Stimulated activated CD4-positive, alpha-beta T cell treated with anti-CD3 and anti-CD28 coated beads, Interleukin-4, amount 100 ng/mL, for 24 hours (primary cell): ENCODE measurements around the gene TCERG1L.
"Not testable (repeated sequence)": the region's sequence is repeated elsewhere in the genome, so short reads cannot be mapped to it uniquely, and the experiment has no call there.

Source experiments
- DNase-seq: peaks from one replicate; pipeline ENCODE4 v3.0.0-alpha.2; 2020

TCERG1L gene, protein sequence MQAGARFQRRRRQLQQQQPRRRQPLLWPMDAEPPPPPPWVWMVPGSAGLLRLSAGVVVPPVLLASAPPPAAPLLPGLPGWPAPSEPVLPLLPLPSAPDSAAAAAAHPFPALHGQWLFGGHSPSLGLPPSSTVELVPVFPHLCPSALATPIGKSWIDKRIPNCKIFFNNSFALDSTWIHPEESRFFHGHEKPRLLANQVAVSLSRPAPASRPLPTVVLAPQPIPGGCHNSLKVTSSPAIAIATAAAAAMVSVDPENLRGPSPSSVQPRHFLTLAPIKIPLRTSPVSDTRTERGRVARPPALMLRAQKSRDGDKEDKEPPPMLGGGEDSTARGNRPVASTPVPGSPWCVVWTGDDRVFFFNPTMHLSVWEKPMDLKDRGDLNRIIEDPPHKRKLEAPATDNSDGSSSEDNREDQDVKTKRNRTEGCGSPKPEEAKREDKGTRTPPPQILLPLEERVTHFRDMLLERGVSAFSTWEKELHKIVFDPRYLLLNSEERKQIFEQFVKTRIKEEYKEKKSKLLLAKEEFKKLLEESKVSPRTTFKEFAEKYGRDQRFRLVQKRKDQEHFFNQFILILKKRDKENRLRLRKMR

DNA sequence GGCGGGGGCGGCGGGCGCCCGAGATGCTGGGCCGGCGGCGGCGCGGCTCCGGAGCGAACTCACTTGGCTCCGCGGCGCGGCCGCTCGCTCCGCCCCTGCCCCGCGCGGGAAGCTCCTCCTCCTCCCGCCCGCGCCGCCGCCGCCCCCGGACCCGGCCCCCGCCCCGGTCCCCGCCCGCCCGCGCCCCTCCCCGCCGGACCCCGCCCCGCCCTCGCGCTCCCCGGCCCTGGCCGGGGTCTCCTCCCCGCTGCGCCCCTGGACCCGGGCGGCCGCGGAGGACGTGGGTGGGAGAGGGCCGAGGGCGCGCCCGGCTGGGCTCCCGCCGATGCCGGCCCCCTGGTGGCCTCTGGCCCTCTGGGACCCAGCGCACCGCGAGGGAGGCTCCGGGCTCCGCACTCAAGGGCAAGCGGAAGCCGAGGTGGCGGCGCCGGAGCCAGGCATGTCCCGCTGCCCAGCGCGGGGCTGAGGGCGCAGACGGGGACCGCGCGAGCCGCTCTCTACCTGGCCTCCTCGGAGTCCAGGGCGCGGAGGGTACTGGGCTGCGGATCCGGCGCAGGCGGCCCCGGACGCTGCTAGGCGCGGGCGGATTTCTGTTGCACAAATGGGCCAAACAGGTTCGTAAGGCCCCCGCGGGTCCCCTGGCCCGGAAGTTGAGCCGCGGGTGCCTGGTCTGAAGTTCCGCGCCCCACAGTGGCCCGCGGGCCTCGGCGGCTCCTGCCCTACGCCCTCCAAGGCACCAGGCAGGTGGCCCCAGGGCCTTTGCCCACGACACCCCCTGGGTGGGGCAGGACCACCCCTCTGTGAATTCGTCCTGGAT is at the start of gene TCERG1L:
Gene TCERG1L (minus strand): TSS at position 61 of the 817 bp plus-strand sequence. CDS start 86 bp downstream, outside the sequence.
- no peak for DNase-seq

DNA sequence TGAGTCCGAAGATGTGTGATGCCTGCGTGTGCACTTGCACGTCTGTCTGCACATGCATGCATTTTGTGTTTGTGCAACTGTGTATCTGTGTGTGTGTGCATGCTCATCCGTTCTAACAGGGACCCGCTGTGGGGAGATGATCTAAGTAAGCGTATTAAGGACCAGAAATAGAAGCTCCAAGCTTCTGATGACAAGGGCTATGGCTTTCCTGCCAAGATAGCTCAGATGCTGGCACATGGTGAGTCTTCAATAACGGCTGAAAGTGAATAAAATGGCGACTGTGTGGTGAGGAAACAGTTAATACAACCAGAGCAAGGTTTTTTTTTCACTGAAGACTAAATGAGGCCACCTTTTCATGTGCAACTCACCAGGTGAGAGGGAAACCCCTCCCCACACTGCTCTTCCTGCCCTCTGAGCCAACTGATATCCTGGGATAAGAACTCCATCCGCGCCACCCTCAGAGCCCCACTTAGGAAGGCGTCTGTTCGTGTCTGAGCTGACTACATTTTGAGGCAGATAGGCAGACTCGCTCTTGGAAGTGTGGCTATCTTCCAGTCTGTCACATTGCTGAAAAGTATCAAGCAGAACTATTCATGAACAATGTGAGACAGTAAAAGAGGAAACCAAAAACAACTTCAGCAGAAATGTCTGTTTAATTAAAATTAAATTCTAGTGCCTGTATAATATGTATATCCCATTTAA is 47.4 kb upstream of the TCERG1L start:
- no peak for DNase-seq

DNA sequence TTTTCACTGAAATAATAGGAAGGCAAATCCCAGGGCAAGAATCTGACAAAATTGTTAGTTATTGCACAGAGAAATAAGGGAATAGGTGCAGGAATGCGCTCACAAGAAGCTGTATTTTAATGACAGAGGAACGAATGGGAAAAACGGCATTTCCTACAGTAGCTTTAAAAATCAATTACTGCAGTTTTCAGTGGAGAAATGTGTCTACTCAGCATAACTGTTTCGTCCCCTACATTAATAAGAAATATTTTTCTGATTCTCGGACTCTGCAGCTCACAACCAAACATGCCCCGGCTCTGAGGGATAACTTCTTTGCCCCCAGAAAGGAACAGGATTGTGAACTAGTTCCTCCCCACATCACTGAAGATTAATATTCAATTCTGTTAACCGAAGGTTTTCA is 44.9 kb upstream of the TCERG1L start:
- DNase-seq, result no peak

DNA sequence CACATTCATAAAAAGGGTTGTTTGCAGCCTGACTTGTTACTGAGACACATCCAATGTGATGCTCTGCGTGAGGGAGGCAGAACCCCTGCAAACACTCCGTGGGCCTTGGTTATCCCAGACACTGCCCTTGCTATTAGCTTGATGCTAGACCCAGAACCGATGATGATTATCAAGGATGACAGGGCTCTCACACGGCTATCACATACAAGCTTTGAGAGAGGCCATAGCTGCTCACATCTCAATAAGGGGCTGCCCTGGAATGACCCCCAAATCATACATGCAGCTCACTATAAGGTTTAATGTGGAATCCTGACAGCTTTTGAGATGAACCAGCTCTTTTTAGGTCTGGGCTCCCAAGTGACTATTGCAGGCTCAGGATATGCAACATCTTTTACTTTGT is 44.4 kb upstream of the TCERG1L start:
- DNase-seq, result no peak

DNA sequence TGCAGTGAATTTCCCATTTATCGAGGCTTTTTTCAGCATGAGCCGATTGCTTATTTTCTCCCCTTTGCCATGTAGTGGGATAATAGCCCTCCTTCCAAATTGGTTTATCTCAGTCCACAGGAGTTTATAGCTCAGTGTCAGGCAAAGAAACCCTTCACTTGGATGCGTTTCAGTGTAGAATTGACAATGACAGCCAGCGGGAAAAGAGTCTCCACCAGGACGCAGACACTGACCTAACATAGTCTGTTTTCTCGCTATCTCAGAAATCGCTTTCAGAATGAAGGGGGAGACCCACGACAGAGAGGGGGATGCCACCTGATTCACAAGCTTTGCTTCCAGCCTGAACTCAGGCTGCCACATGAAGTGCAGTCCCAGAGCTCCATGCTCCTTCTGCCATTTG is 43.5 kb upstream of the TCERG1L start:
- no peak for DNase-seq

DNA sequence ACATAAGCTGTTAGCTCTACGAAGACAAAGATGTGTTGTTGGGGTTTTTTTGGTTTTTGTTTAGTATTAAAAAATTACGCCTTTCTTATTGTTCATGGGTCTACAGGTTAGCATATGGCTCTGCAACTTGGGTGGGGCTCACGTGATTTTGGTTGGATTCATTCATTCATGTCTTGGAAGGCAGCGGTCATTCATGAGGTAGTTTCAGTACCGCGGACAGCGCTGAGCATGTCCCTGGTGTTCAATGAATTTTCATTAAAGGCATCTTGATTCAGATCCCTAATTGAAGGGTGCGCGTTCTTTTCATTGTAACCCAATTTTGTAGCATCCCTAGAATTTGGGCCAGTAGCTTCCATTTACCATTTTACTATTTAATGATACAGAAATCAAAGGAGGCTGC is 42.9 kb upstream of the TCERG1L start:
- no peak for DNase-seq

DNA sequence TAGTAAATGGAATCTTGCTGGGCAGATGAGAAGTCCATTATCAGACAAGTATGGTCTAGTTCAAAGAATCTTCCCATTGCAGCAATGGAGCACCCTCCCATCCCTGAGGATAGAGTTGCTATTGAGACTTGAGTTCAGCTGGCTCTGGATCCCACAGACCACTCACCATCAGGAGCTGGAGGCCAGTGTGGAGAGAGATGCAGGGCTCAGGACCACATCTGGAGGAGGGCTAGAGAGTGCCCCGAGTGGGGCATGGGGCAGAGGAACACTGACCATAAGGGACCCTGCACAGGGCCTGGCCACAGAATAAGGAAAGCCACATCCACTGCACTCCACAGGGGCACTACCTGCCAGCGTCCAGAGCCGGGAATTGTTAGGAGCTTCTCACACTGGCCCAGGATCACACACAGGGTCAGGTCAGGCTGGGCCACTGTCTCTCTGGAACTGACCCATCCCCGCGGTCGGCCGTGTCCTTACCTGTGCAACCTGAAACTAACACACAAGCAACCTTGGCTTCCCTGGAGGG is 41.3 kb upstream of the TCERG1L start:
- DNase-seq, result no peak

DNA sequence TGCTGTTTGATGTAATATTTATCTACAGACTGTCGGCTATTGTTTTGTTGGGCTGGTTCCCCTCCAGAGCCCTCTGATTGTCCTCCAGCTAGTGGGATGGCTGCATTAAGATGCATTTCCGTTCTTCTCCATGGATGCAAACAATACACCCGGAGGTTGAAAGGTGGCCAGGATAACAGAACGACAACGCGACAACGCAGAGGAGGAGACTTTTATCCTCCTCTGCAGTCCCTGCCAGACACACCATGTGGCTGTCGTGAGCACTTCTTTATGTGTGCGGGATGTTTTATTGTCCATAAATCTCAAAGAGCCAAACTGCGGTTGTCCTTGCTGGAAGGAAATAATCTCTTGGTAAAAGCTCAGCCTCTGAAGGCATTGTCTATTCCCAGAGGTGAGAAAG is 39.1 kb upstream of the TCERG1L start:
- DNase-seq, result no peak

DNA sequence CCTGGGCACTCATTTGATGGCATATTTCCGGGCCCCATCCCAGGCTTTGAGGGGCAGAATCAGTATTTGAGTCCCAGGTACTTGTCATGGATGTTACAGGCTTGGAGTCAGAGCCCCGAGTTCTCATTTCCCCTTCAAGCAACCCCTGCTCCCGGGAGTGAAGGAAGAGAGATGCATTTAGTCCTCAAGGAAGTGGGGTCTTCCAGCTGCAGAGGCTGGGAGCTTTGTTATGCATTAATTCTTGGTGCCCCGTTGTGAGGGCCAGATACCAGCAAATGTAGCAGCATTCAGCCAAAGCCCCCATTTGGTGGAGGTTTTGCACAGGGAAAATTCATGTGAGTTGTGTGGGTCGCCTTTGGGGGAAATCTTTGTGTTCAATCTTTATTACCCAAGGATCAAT is 38.7 kb upstream of the TCERG1L start:
- DNase-seq, result no peak

DNA sequence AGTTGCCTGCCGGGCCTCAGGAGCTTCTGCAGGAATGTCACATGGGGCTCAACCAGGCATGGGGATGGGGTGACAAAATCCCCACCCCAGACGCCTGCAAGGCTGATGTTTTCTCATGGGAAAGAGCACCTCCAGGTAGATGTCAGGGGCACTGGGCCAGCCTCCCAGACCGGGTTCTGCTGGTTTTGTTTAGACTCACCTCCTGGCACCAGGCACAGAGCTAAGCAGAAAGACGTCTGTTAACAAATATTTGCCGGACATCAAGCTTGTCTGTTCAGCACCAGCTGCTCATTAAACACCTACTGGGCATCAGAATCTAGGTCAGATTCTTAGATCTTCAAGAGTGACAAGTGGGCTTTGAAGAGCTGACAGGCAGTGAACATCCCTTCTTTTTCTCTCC is 34.9 kb upstream of the TCERG1L start:
- no peak for DNase-seq

DNA sequence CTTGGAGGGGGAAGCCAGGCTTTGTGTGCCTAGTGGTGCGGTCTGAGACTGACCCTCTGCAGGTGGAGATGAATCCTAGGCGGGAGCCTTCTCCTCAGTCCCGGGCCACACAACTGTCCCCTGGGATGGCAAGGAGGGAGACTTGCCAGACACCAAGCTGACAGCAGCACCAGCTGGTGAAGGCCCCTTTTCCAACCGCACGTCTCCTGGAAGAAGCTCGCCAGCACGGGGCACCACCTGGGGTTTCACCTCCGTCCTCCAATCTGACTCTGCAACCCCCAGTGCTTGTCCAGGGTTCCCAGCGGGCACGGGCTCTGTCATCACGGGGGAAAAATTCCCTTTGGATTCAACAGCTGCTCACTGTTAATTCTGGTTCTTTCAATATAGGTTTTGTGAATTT is 34.2 kb upstream of the TCERG1L start:
- DNase-seq, result no peak

DNA sequence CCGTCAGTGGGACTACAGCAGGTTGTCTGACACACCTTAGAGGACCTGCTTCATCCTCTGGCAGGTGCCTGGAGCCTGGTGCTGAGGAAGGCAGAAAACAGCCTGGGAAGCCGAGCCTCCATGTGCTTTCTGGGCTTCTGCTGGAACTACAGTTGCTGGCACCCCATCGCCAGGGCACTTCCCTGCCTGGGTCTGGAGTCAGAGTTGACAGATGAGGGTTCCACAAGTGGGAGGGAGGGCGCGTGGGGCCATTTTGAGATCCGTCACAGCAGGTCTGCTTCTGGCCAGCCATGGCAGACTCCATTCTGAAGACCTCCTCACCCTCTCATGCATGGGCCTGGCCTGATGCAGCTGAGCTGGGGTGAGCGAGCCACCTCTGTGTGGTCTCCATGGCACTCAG is 33.2 kb upstream of the TCERG1L start:
- no peak for DNase-seq

DNA sequence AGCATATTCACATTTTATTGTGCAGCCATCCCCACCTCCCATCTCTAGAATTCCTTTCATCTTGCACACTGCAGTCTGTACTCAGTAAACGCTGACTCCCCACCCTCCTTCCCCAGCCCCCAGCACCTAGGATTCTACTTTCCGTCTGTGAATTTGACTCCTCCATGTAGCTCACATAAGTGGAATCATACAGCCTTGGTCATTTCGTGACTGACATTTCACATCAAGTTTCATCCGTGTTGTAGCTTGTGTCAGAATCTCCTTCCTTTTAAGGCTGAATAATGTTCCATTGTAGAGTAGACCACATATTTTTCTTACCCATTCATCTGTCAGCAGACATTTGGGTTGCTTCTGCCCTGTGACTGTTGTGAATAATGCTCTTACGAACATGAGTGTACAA is 26.2 kb upstream of the TCERG1L start:
- no peak for DNase-seq

DNA sequence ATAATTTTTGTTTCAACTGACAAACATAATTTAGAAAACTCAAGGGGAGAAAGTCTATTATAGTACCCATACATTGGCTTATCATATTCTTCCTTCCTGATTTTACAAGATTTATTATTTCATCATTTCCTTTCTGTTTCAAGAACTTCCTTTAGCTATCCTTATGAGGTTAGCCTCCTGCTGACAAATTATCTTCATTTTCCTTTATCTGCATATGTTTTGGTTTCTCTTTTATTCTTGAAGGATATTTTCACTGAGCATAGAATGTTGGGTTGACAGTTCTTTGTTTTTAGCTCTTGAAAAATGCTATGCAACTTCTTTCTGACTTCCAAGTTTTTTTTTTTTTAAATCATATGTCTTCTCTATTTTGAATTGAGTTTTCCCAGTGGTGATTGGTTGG is 21.3 kb upstream of the TCERG1L start:
- no peak for DNase-seq

DNA sequence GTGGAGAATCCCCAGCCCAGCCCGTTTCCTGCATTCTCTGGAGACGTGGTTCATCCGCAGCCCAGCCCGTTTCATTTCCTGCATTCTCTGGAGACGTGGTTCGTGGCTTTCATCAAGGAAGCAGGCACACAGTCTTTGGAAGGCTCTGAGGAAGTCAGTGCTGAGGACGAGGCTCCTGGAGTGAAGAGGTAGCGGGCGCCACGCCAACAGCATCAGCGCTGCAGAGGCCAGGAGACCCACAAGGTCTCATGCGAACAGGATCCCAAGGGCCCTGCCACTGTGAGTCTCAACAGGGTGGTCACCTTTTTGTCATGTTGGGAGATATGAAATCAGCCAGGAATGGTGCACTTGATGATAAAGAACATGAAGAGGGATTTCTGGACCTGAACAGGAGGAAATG is 12.4 kb upstream of the TCERG1L start:
- no peak for DNase-seq

DNA sequence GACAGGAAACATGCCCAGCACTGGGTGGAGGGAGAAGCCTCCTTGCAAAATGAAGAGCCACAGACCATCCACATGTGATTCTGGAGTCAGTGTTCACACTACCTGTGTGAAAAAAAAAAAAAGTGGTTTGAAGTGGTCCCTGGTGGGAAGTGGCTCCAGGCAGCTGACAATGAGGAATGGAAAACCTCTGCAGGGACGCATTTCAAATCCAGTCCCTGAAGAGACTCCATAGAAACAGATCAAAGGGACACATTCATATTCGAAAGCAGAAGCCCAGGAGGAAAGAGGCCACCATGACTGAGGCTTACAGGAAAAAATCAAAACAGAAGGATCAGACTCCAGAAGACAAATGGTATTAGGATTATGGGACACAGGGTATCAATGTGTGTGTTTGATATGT is 11.5 kb upstream of the TCERG1L start:
- DNase-seq, result no peak

DNA sequence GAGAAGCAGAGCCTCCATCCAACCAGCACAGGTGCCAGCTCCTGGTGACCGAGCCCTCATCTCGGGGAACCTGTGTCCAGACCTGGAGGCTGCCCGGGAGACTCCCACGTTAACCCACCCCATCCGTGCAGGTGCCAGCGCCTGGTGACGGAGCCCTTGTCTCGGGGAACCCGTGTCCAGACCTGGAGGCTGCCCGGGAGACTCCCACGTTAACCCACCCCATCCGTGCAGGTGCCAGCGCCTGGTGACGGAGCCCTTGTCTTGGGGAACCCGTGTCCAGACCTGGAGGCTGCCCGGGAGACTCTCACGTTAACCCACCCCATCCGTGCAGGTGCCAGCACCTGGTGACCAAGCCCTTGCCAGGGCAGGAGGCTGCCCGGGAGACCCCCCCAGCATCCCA is 11.1 kb upstream of the TCERG1L start:
- not testable (repeated sequence) for DNase-seq

DNA sequence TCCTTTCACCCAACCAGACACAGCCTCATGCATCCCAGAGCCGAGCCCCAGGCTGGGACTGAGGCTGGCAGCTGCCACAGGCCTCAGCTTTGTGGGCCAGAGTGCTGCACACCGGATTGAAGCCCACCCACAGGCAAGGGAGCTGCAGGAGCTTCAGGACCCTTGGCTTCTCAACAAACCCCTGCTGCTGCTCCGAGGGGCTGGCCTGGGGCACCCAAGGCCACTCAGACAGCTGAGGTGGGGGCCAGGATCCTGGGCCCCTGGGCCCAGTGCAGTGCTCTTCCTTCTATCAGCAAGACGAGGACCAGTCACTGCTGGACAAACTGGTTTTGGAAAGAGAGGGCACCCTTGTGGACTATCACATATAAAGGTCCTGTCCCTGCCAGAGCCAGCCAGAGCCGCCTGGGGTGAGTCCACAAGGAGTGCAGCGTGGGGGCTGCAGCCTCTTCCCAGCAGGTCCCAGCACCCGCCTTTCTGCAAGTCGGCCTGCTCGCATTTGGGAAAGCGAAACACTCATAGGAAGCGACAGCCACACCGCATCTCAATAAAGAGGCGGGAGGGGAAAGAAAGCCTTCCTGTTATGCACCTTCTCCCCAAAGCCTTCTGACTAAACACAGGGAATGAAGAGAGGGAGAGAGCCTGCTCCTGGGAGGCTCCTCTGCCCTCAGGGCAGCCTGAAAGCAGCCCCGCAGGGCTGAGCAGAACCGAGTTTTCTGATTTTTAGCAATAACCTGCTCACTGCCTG is 9.5 kb upstream of the TCERG1L start:
- no peak for DNase-seq

DNA sequence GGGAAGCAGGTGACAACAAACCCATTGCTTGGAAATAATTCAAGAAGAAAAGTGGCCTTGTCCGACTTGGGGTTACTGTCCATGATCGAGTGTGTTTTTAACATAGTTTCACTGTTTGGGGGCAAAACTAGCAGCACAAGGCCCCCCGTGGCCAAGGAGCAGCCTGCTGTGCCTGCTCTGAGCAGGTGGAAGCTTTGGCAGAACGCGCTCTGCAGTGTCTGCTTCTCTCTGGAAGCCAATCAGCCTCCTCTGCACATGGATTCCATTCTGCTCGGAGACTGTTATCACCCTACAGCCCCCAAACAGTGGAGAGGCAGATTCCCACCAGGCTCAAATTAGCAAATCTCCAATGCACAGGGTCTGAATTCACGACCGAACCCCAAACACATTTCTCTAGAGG is 7.3 kb upstream of the TCERG1L start:
- DNase-seq, result no peak

DNA sequence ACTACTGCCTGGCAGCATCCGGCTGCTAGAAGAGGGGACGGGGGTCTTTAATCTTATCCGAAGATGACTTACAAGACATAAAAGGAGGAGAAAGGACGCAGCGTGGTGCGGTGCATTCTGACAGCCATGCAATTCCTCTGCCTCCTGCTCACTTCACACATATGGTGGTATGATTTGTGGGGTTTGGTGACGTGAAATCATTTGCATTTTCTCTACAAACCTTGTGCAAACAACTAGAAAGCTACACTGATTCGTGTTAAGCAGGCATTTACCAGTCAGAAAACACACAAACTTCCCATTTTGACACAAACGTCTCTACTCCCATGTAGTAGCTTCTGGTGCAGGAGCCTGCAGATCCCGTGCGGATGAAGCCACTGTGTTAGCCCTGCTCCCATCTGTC is 6.8 kb upstream of the TCERG1L start:
- DNase-seq, result no peak

DNA sequence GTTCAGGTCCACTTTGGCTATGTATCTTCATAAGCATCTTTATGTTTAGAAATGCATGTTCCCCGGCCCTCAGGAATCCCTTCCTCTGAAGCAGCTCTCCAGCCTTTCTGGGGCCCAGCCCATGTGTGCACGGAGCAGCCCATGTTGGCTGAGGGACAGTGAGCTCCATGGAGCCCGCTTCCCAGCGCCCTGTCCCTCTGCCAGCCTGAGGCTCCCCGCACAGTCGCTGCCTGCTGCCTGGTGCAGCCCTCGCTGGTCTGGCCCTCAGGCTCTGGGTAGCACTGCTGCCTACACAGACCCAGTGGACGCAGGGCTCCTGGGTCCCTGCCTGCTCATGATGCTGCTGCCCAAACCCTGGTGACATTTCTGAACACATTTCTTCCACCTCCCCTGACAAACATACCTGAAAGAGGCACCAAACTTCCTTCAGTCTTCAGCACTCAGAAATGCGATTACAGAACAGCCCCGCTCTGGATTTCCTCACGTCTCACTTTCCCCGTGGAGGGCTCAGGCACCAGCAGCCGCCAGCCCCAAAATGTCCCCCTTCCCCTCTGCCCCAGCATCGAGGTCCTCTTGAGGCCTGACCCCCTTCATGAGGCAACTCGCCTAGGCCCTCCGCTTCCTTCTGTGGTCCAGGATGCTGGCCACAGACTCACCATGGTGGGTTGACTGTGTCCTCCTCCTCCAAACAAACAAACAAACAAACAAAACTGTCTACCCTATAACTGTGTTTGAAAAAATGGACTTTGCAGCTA is 5.0 kb upstream of the TCERG1L start:
- DNase-seq, result no peak

DNA sequence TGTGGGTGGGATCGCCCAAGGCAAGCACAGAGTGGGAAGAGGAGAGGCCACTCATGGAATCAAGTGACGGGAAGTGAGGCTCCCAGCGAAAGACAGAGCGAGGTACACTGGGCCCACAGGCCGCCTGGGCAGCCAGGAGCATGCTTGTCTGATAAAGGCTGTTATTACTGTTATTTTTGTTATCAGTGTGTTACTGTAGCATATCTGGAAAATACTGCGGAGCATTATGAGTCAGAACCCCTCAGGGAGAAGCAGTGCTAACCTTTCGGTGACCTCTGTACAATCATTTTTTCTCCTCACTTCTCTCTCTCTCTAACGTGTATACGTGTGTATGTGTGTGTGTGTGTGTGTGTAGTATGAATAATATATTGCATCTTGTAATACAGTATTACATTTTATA is 3.8 kb upstream of the TCERG1L start:
- DNase-seq, result no peak
